ENCODE results near the gene ESPN. TPM values are rescaled to one million over a fixed set of nuclear protein-coding genes. Genes with fewer than 3 reads are reported as not detected.

Gene ESPN
- total RNA-seq, 8 experiments from 2014 or later = 0.87 to 3.4 (median 1.4) TPM; not detected in 1

DNA sequence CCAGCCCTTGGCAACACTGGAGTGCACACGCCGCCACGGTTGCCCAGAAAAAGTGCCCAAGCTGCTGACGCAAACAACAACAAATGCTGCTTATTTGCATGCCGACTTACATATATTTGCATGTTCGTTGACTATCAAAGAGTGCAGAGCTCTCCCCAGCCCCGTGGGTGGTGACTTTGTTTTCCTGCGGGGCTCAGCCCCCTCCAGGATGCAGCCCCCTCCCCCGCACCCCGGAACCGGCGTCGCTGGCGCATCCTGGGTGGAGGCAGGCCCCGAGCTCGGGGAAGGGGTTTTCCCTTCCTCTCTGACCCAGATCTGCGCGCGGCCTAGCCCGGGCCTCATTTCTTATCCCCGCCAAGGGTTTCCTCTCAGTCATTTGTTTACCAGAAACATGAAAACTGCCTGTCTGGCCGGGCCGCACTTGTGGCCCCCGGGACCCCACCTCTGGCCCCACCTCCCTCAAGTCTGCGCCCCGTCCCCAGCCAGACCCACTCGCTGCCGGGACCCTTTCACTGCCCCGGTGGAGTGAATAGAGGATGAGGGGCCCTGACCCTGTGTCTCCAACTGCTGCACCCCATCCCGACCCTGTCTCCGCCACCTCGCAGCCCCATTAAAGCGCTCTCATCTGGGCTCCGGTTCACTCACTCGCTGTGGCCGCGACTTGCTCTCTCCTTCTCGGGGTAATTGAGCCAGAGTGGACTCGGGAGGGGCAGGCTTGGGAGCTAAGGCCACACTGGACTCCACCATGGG lies 35.9 kb downstream of the ESPN start:
- peak in 6 of 8 experiments; percentile 6 to 76 (median 55) for ATAC-seq (replicated peaks in 6 of 8)
- in situ Hi-C loops (cut with MboI; ENCODE audit: low pct_unique_long_range_greater_than_20kb in 2 of 9, low sequenced_read_pairs in 9 of 9, unreplicated experiment in 9 of 9) = no loop called here
- peaks cover 9 to 14% of the 10 kb centered on the region in 2 donors for H3K4me1 ChIP-seq (replicated peaks in 1 of 2)
- no peak overlapping the region for H3K27ac ChIP-seq
- 19 to 70% methylated on average over 2 to 11 of the region's 39 CpGs; no CpG with 5 or more reads in 8 of the 10 experiments for WGBS, 10 experiments
- no peak overlapping the region for H3K4me3 ChIP-seq

DNA sequence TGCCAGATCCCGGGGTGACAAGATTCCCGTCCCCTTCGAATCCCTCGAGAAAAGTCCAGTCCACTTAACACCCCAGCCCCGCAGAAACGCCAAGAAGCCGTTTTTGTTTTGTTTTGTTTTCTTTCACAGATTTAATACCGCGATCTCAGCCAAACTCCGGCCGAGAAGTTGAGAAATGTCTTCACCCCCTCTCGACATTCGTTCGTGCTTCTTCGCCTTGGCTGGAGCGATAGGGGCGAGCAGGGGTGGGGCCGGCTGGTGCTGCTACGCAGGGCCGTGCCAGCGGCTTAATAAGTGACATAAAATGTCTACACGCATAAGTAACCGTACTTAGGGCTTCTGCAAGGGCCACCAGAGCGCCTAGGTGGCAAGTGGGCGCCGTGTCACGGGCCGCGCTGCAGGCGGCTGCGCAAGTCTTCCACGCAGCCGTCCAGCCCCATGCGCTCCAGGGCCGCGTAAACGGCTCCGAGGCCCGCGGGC lies 36.5 kb downstream of the ESPN start:
- in situ Hi-C loops (cut with MboI; ENCODE audit: low pct_unique_long_range_greater_than_20kb in 2 of 9, low sequenced_read_pairs in 9 of 9, unreplicated experiment in 9 of 9) = no loop called here
- Histone ChIP-seq H3K27ac (no peak overlapping the region), H3K4me3 (no peak overlapping the region), H3K4me1 (replicated peaks in 1 of 2) (peaks cover 9 to 14% of the 10 kb centered on the region in 2 donors)
- WGBS, 10 experiments = 22 to 100% (median 67%) methylated on average over 2 to 31 of the region's 40 CpGs; no CpG with 5 or more reads in 3 of the 10 experiments
- ATAC-seq (replicated peaks in 6 of 8) = no peak

DNA sequence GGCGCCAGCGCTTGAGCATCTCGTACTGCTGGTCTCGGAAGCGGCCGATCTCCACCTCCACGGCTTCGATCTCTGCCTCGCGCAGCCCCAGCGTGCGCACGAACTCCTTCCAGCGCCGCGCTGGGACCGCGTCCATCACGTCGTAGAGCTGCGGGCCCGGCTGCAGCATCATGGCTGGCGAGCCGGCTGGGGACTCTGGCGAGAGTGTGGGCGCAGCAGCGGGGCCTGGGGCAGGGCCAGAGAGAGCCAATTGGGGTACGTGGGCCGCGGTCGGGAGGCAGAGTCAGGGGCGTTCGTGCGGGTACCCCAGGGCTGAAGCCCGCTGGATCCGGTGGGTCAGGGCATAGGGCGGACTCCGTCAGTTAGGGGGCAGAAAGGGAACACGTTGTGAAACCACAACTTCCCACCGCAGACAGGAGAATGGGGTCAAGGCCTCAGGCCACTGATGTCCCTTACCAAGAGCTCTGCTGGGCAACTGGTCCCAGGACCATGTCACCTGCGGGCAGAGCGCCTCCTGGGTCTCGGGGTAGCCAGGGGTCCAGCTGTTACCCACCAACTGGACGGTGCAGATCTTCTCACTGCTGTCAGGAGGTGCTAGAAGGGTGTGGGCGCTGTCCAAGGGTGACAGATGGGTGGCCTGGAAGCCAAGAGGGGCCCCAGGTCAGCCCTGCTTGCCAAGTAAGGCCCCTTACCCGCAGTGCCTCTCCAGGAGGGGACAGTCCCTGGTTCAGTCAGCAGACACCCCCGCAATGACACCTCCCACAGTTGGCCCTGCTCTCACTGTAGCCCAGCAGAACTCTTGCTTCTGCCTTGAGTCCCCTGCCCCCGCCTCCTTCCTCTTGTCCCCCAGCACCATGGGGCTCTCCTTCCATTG lies 37.2 kb downstream of the ESPN start:
- in situ Hi-C loops (cut with MboI; ENCODE audit: low pct_unique_long_range_greater_than_20kb in 2 of 9, low sequenced_read_pairs in 9 of 9, unreplicated experiment in 9 of 9) = no loop called here
- Histone ChIP-seq H3K27ac (no peak overlapping the region), H3K4me3 (no peak overlapping the region), H3K4me1 (replicated peaks in 1 of 2) (peaks cover 8 to 14% of the 10 kb centered on the region in 2 donors)
- 75 to 100% (median 91%) methylated on average over 1 to 32 of the region's 48 CpGs; no CpG with 5 or more reads in 5 of the 10 experiments for WGBS, 10 experiments
- ATAC-seq (replicated peaks in 6 of 8) = no peak

DNA sequence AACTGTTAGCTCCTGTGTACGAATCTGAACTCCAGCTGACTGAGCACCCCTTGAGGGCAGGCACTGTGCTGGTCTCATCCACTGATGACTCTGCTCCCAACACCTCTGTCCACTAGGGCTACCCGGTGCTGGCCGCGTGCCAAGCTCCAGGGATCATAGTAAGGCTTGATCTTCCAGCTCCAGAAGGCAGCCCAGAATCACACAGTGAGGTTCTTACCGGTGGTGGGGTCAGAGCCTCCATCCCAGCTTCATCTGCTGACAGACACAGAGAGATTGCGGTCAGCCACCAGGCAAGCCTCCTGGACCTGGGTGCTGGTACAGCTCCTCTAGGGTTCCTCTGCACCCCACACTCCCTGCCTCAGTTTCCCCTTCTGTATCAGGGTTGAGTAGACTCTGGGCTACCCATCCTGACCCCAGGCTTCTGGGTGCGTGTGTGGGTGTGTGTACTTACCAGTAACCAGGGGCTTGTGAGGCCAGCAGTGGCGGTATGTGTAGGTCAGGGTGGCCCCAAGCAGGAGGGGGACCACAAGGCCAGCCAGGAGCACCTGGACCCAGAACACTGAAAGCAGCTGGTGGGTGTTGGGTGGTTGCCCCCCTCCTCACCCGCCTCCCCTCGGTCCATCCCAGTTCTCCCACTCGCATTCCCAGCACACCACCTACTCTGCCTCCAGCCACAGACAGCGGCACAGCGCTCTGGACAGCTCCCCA lies 38.0 kb downstream of the ESPN start:
- no peak overlapping the region for H3K4me3 ChIP-seq
- ATAC-seq (replicated peaks in 6 of 8) = no peak
- WGBS, 10 experiments = 70 to 100% (median 92%) methylated on average over 2 to 7 of the region's 13 CpGs; no CpG with 5 or more reads in 5 of the 10 experiments
- H3K27ac ChIP-seq = no peak overlapping the region
- H3K4me1 ChIP-seq (replicated peaks in 1 of 2) = peaks cover 3 to 11% of the 10 kb centered on the region in 2 donors
- in situ Hi-C loops (cut with MboI; ENCODE audit: low pct_unique_long_range_greater_than_20kb in 2 of 9, low sequenced_read_pairs in 9 of 9, unreplicated experiment in 9 of 9) = no loop called here

DNA sequence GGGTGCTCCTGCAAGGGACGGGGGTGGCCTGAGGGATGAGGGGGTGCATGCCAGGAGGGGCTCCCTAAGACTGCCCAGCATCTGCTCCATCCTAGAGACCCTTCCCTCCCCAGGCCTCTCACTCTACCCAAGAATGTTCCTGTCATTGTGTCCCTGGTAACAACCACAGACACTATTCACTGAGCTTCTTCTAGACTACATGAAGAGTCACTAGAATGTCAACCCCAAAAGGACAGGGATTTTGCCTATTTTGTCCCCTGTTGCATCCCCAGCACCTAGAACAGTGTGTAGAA lies 38.5 kb downstream of the ESPN start:
- ATAC-seq (replicated peaks in 6 of 8) = no peak
- H3K27ac ChIP-seq = no peak overlapping the region
- peaks cover 3 to 11% of the 10 kb centered on the region in 2 donors for H3K4me1 ChIP-seq (replicated peaks in 1 of 2)
- no peak overlapping the region for H3K4me3 ChIP-seq
- in situ Hi-C loops (cut with MboI; ENCODE audit: low pct_unique_long_range_greater_than_20kb in 2 of 9, low sequenced_read_pairs in 9 of 9, unreplicated experiment in 9 of 9) = no loop called here
- 80% methylated on average over 1 of the region's 1 CpG; no CpG with 5 or more reads in 9 of the 10 experiments for WGBS, 10 experiments

DNA sequence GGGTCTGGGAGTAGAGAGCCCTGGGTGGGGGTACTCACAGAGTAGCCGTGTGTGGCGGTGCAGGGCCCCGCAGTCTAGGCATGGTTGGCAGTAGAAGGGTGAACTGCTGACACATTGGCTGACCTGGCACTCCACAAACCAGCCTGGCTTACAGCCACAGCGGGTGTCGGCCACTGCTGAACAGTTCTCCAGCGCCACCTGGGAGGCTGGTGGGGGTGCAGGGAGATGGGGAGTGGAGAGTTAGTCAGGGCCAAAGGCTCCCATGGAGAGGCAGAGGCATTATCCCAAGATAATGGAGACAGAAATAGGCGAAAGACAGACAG lies 39.9 kb downstream of the ESPN start:
- peaks cover 3 to 10% of the 10 kb centered on the region in 2 donors for H3K4me1 ChIP-seq (replicated peaks in 1 of 2)
- peak in 5 of 8 experiments; percentile 17 to 37 (median 24) for ATAC-seq (replicated peaks in 6 of 8)
- no peak overlapping the region for H3K4me3 ChIP-seq
- 67 to 94% (median 80%) methylated on average over 1 to 3 of the region's 7 CpGs; no CpG with 5 or more reads in 3 of the 10 experiments for WGBS, 10 experiments
- in situ Hi-C loops (cut with MboI; ENCODE audit: low pct_unique_long_range_greater_than_20kb in 2 of 9, low sequenced_read_pairs in 9 of 9, unreplicated experiment in 9 of 9) = no loop called here
- no peak overlapping the region for H3K27ac ChIP-seq

DNA sequence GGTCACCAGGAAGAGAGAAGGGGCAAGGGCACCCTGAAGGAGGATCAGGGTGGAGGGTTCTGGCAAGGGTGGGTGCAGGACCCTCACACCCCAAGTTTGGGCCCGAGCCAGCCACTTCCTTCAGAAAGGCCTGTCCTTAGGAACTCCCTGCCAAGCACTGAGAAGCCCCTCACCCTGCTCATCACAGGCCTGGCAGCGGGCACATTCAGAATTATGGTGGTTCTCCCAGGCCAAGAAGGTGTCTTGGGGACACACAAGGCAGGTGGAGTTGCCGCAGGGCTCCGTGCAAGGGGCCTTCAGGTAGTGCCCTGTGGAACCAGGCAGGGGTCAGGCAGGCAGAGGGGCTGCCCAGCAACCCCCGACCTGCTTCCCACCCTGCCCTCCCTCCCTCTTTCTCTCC lies 40.3 kb downstream of the ESPN start:
- in situ Hi-C loops (cut with MboI; ENCODE audit: low pct_unique_long_range_greater_than_20kb in 2 of 9, low sequenced_read_pairs in 9 of 9, unreplicated experiment in 9 of 9) = no loop called here
- Histone ChIP-seq H3K4me1 (replicated peaks in 1 of 2) (peaks cover 1 to 6% of the 10 kb centered on the region in 2 donors), H3K27ac (no peak overlapping the region), H3K4me3 (no peak overlapping the region)
- ATAC-seq (replicated peaks in 6 of 8) = no peak
- WGBS, 10 experiments = 56 to 90% (median 85%) methylated on average over 1 to 4 of the region's 5 CpGs; no CpG with 5 or more reads in 6 of the 10 experiments

DNA sequence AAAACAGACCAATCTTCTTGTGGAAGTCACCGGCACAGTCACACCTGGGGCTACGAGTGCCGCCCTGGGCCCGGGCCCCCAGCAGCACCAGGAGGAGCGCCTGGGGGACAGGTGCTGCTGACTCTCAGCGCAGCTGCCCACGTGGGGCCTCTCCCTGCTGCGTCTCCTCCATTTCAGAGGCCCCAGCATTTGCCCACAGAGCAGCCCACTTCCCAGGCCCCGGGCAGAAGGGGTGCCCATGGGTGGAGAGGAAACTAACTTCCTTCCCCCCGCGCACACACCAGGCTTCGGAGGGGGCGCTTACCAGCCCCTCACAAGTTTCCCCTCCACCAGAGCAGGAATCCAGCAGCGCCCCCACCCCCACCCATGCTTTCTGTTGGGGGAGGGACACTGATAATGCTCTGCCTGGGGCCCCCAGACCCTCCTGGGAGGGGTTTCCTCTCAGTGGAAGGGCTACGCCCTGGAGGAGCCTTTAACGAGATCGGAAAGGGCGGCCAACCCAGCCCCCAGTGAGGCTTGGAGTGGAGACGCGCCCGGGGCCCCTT lies 41.0 kb downstream of the ESPN start:
- H3K4me3 ChIP-seq = no peak overlapping the region

DNA sequence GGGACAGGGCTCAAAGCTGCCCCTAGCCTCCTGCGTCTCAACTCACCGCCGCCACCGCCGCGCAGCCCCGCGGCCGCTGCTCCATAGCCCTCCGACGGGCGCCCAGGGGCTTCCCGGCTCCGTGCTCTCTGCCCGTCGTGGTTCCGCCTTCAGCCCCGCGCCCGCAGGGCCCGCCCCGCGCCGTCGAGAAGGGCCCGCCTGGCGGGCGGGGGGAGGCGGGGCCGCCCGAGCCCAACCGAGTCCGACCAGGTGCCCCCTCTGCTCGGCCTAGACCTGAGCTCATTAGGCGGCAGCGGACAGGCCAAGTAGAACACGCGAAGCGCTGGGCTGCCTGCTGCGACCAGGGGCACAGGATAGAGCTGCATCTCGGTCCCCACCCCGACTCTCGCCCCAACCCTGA lies 41.4 kb downstream of the ESPN start, which contains the start of gene TNFRSF25:
Gene TNFRSF25 (minus strand): TSS at position 151 of the 400 bp plus-strand sequence. CDS start 66 bp downstream, at position 85.
- ATAC-seq (replicated peaks in 6 of 8) = peak in 1 of 8 experiments; percentile 15
- WGBS, 10 experiments = 22 to 46% (median 45%) methylated on average over 6 to 18 of the region's 43 CpGs; no CpG with 5 or more reads in 7 of the 10 experiments
- no peak within 1 kb of the TSS for H3K4me3 ChIP-seq
- no peaks in the 10 kb centered on the region for H3K4me1 ChIP-seq (replicated peaks in 1 of 2)
- no peak within 1 kb of the TSS for H3K27ac ChIP-seq
- in situ Hi-C loops (cut with MboI; ENCODE audit: low pct_unique_long_range_greater_than_20kb in 2 of 9, low sequenced_read_pairs in 9 of 9, unreplicated experiment in 9 of 9) = no loop called here

More for the DNA sequence above, 41.0 kb downstream of the ESPN start:
- H3K27ac ChIP-seq = no peak overlapping the region
- in situ Hi-C loops (cut with MboI; ENCODE audit: low pct_unique_long_range_greater_than_20kb in 2 of 9, low sequenced_read_pairs in 9 of 9, unreplicated experiment in 9 of 9) = no loop called here
- ATAC-seq (replicated peaks in 6 of 8) = no peak
- H3K4me1 ChIP-seq (replicated peaks in 1 of 2) = no peaks in the 10 kb centered on the region
- WGBS, 10 experiments = 32 to 80% (median 55%) methylated on average over 1 to 8 of the region's 21 CpGs; no CpG with 5 or more reads in 7 of the 10 experiments

DNA sequence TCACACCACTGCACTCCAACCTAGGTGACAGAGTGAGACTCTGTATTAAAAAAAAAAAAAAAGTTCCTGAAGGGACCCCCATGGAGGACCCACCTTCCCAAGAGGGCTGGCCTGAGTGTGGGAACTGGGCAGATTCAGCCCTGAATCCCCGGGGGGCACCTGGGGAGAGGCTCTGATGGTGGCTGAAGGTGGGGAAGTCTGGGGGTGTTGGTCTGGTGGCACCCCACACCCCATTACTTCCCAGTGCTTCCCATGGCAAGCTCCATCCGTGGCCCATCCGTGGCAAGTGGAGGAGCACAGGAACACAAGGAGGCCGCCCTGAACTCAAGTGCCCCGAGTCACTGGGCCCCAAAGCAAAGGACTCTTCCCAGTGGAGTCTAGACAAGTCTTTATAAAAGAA lies 42.2 kb downstream of the ESPN start:
- Histone ChIP-seq H3K27ac (no peak overlapping the region), H3K4me1 (replicated peaks in 1 of 2) (no peaks in the 10 kb centered on the region), H3K4me3 (no peak overlapping the region)
- in situ Hi-C loops (cut with MboI; ENCODE audit: low pct_unique_long_range_greater_than_20kb in 2 of 9, low sequenced_read_pairs in 9 of 9, unreplicated experiment in 9 of 9) = no loop called here
- WGBS, 10 experiments = 84 to 94% methylated on average over 4 to 5 of the region's 5 CpGs; no CpG with 5 or more reads in 8 of the 10 experiments
- ATAC-seq (replicated peaks in 6 of 8) = no peak

DNA sequence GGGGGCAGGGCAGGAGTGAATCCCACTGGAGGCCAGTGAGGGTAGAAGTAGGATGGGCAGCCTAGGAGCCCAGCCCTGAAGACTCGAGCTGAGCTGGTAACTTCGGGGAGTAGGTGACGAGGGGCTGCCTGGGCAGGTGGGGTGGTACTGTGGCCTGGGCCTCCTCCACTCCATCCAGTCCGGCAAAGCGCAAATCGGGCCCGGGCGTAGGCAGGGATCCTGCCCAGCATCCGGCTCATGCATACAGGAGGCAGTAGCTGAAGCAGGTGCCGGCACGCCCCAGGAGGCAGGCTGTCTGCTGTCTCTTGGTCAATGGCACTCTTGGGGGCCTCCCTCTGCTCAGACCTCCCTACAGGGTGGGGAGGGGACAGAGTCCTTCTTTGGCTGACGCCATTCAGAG lies 42.6 kb downstream of the ESPN start:
- no peaks in the 10 kb centered on the region for H3K4me1 ChIP-seq (replicated peaks in 1 of 2)
- no peak overlapping the region for H3K27ac ChIP-seq
- no peak for ATAC-seq (replicated peaks in 6 of 8)
- 90 to 93% methylated on average over 9 to 11 of the region's 12 CpGs; no CpG with 5 or more reads in 8 of the 10 experiments for WGBS, 10 experiments
- in situ Hi-C loops (cut with MboI; ENCODE audit: low pct_unique_long_range_greater_than_20kb in 2 of 9, low sequenced_read_pairs in 9 of 9, unreplicated experiment in 9 of 9) = no loop called here
- no peak overlapping the region for H3K4me3 ChIP-seq

Data from motor neuron (in vitro differentiated cells).